Gastroesophageal sphincter (tissue), 4 donors: Measurements from ENCODE around the gene LIPN. TPM values are rescaled to one million over a fixed set of nuclear protein-coding genes. Genes with fewer than 3 reads are reported as not detected.

Experiments used
- ATAC-seq: fragments of 150-250 bp; one replicate; pipeline ENCODE4 v1.9.1; 2016; ENCODE audit warnings: mild to moderate bottlenecking, moderate library complexity
- H3K27ac ChIP-seq, 4 donors: fragments of 200-600 bp; sonication (generic) in 3 of 4; 1 replicate in 3 of 4; 2 replicates in 1 of 4; pipeline ENCODE4 v1.5.1; 2016 to 2019
- H3K27me3 ChIP-seq: fragments of 200-600 bp; sonication (generic); one replicate; pipeline ENCODE4 v1.5.1; 2019
- H3K36me3 ChIP-seq, 2 donors: fragments of 200-600 bp; sonication (generic); one replicate each; pipeline ENCODE4 v1.5.1; 2019; ENCODE audit warnings: control low read depth in 1 of 2
- H3K4me1 ChIP-seq, 3 donors: fragments of 200-600 bp; sonication (generic); 1 replicate in 2 of 3; 2 replicates in 1 of 3; pipeline ENCODE4 v1.5.1; 2016 to 2019; ENCODE audit warnings: control low read depth in 2 of 3
- H3K4me3 ChIP-seq, 2 donors: fragments of 200-600 bp; sonication (generic); one replicate each; pipeline ENCODE4 v1.5.1; 2019; ENCODE audit warnings: mild to moderate bottlenecking in 1 of 2, moderate library complexity in 1 of 2
- H3K9me3 ChIP-seq, 3 donors: fragments of 200-600 bp; sonication (generic); one replicate each; pipeline ENCODE4 v1.5.1; 2017 to 2019; ENCODE audit warnings: control low read depth in 2 of 3
- CTCF ChIP-seq, 4 experiments: fragments of 200-600 bp in 2 of 4; fragments of 450-650 bp in 2 of 4; sonication (generic) in 1 of 4; IDR thresholded peaks; one replicate each; pipeline ENCODE4 v1.5.1; 2017 to 2019; ENCODE audit warnings: antibody characterized with exemption in 4 of 4, mild to moderate bottlenecking in 2 of 4, moderate library complexity in 2 of 4
- EP300 ChIP-seq: sonication (generic); formaldehyde crosslinking; IDR thresholded peaks from one replicate; pipeline ENCODE4 v1.6.1; 2017; ENCODE audit warnings: antibody characterized with exemption, mild to moderate bottlenecking
- POLR2A ChIP-seq, 2 donors: fragments of 450-650 bp; IDR thresholded peaks; one replicate each; pipeline ENCODE4 v1.6.1; 2017; ENCODE audit warnings: antibody characterized with exemption in 2 of 2, mild to moderate bottlenecking in 2 of 2, moderate library complexity in 1 of 2
- POLR2AphosphoS5 ChIP-seq: sonication (generic); formaldehyde crosslinking; IDR thresholded peaks from one replicate; pipeline ENCODE4 v1.6.1; 2017; ENCODE audit warnings: antibody characterized with exemption
- WGBS, 2 donors: methylation state at CpG; one replicate each; pipeline ENCODE4 v1.1.5; 2018; ENCODE audit warnings: low coverage in 1 of 2; 5-methylcytosine and 5-hydroxymethylcytosine counted together
- total RNA-seq, 4 donors: library from RNA; depleted of rRNA; stranded (reverse); fragments of >200 nt; gene quantifications; one replicate each; pipeline ENCODE4 v1.1.0, GENCODE V29; 2016

The LIPN gene
- total RNA-seq, 4 donors from 2014 or later = 0.94 TPM; not detected in 3

DNA sequence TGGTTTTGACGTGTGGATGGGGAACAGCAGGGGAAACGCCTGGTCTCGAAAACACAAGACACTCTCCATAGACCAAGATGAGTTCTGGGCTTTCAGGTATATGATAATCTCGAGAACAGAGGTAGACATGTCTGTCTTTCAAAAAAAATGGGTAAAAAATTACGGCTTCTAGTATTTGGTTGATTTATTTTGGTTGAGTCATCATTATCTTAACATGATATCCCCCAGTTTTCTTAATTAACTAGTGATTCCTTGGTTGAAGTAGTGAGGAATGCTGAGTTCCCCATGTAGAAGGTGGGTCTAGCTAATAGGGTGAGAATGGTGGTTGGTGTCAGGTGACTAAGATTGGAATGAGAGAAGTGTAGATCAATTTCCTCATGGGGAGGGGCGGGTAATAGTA lies 53.4 kb downstream of the LIPN start:
- no peak for ATAC-seq
- Histone ChIP-seq H3K27me3 (no peaks in the 10 kb centered on the region), H3K4me3 (no peak overlapping the region), H3K4me1 (no peaks in the 10 kb centered on the region), H3K9me3 (no peaks in the 10 kb centered on the region), H3K27ac (no peak overlapping the region), H3K36me3 (no peaks in the 10 kb centered on the region)
- WGBS, 2 donors = 77 to 100% methylated on average over 2 to 4 of the region's 6 CpGs
- TF ChIP-seq EP300 (no peak), POLR2AphosphoS5 (no peak), POLR2A (IDR thresholded peaks at IDR 0.05) (no peak), CTCF (IDR thresholded peaks at IDR 0.05) (no peak)

DNA sequence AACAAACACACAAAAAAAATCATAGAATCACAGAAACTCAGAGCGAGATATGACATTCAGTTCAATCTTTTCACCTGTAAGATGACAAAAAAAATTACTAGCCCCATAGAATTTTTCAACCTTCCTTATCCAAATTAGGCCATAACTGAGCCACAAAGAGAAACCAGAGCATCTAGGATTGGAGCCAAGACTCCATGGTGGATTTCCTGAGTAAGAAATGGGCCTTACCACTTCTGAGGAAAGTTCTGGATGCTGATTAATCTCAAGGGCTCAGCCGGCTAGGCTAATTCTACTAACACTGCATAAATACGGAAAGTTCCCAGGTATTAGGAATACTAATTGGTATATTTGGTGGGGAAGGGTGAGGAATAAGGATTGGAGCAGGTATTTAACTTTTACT lies 59.5 kb downstream of the LIPN start:
- Histone ChIP-seq H3K36me3 (no peaks in the 10 kb centered on the region), H3K27me3 (no peaks in the 10 kb centered on the region), H3K9me3 (no peaks in the 10 kb centered on the region), H3K27ac (no peak overlapping the region), H3K4me3 (no peak overlapping the region), H3K4me1 (peaks cover 0 to 10% (median 0%) of the 10 kb centered on the region in 3 donors)
- no peak for TF ChIP-seq POLR2AphosphoS5
- TF ChIP-seq POLR2A (IDR thresholded peaks at IDR 0.05) = no peak
- no peak for TF ChIP-seq CTCF (IDR thresholded peaks at IDR 0.05)
- no peak for TF ChIP-seq EP300
- no peak for ATAC-seq
- WGBS, 2 donors = 75 to 80% methylated on average over 3 of the region's 3 CpGs

DNA sequence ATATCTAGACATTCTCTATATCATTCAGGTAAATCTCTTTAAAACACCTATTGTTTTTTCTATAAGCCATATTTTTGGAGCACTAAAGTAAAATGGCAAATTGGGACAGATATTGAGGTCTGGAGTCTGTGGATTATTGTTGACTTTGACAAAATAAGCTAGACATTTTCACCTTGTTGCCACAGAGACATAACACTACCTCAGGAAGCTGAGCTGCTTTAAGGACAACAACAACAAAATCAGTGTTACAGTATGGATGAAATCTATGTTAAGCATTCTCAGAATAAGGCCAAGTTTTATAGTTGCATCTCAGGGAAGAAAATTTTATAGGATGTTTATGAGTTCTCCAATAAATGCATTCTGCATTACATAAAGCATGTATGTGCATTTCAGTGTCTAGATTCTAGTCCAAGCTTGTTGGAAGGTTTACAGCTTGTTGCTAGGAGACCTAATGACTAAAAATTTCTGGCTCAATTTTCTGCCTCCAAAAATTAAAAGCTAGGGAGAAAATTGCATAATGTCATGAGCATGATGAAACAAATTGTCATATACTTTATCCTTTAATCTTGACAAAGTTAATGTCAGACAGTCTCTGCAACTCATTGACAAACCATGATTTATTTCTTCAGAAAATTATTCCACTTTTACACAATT lies 61.1 kb downstream of the LIPN start:
- H3K4me1 ChIP-seq = peaks cover 0 to 10% (median 0%) of the 10 kb centered on the region in 3 donors
- H3K9me3 ChIP-seq = no peaks in the 10 kb centered on the region
- H3K27ac ChIP-seq = no peak overlapping the region
- H3K36me3 ChIP-seq = no peaks in the 10 kb centered on the region
- no peak for ATAC-seq
- no peak for TF ChIP-seq EP300
- TF ChIP-seq POLR2A (IDR thresholded peaks at IDR 0.05) = no peak
- H3K4me3 ChIP-seq = no peak overlapping the region
- no peaks in the 10 kb centered on the region for H3K27me3 ChIP-seq

GRCh38 chr10:88826388-88826787 lies 66.6 kb downstream of the LIPN start:
- H3K36me3 ChIP-seq = no peaks in the 10 kb centered on the region
- no peak overlapping the region for H3K4me3 ChIP-seq
- no peak overlapping the region for H3K27ac ChIP-seq
- H3K9me3 ChIP-seq = no peaks in the 10 kb centered on the region
- peaks cover 0 to 2% (median 0%) of the 10 kb centered on the region in 3 donors for H3K4me1 ChIP-seq
- H3K27me3 ChIP-seq = no peaks in the 10 kb centered on the region
- TF ChIP-seq CTCF (IDR thresholded peaks at IDR 0.05) = no peak
- TF ChIP-seq POLR2AphosphoS5 = no peak
- TF ChIP-seq POLR2A (IDR thresholded peaks at IDR 0.05) = no peak
- TF ChIP-seq EP300 = no peak
- ATAC-seq = no peak
- WGBS, 2 donors = 77 to 78% methylated on average over 4 of the region's 4 CpGs

GRCh38 chr10:88827671-88828070 lies 67.9 kb downstream of the LIPN start:
- H3K36me3 ChIP-seq = no peaks in the 10 kb centered on the region
- H3K4me3 ChIP-seq = no peak overlapping the region
- H3K9me3 ChIP-seq = no peaks in the 10 kb centered on the region
- no peak for TF ChIP-seq POLR2AphosphoS5
- no peak for TF ChIP-seq POLR2A (IDR thresholded peaks at IDR 0.05)
- TF ChIP-seq CTCF (IDR thresholded peaks at IDR 0.05) = no peak
- no peak for TF ChIP-seq EP300
- no peaks in the 10 kb centered on the region for H3K4me1 ChIP-seq
- WGBS, 2 donors = 86 to 89% methylated on average over 2 of the region's 2 CpGs
- ATAC-seq = no peak
- H3K27ac ChIP-seq = no peak overlapping the region
- H3K27me3 ChIP-seq = no peaks in the 10 kb centered on the region
